Measurements from ENCODE around the gene FSCN2.

The FSCN2 gene

GRCh38 chr17:81527591-81528383 is at the start of gene FSCN2:
FSCN2 (plus strand) TSS chr17:81528377; CDS start chr17:81528532, 155 bp downstream.
- DNase-seq, result no peak

GRCh38 chr17:81479175-81480071 is 48.8 kb upstream of the FSCN2 start:
- DNase-seq, result no peak

- no peak for DNase-seq
Measured at GRCh38 chr17:81480140-81481072, 47.8 kb upstream of the FSCN2 start.

GRCh38 chr17:81481073-81481799 is 46.9 kb upstream of the FSCN2 start:
- peak in 49 of 56 donors; percentile 16 to 84 (median 60) for DNase-seq

GRCh38 chr17:81481815-81482505 is 46.2 kb upstream of the FSCN2 start:
- no peak for DNase-seq

- no peak for DNase-seq
Measured at GRCh38 chr17:81482673-81483072, 45.5 kb upstream of the FSCN2 start.

GRCh38 chr17:81483085-81483861 is 44.9 kb upstream of the FSCN2 start:
- no peak for DNase-seq

- no peak for DNase-seq
Measured at GRCh38 chr17:81483862-81484194, 44.3 kb upstream of the FSCN2 start.

GRCh38 chr17:81484195-81484979 is 43.8 kb upstream of the FSCN2 start:
- DNase-seq, result peak in 55 of 56 donors; percentile 42 to 90 (median 72)

- no peak for DNase-seq
Measured at GRCh38 chr17:81486199-81486810, 41.9 kb upstream of the FSCN2 start.

GRCh38 chr17:81487089-81487486 is 41.1 kb upstream of the FSCN2 start:
- no peak for DNase-seq

GRCh38 chr17:81487487-81488275 is 40.5 kb upstream of the FSCN2 start:
- peak in 41 of 56 donors; percentile 27 to 81 (median 57) for DNase-seq

GRCh38 chr17:81488276-81488860 is 39.8 kb upstream of the FSCN2 start:
- no peak for DNase-seq

- peak in 3 of 56 donors; percentile 20 to 61 (median 29) for DNase-seq
Measured at GRCh38 chr17:81489012-81489997, 38.9 kb upstream of the FSCN2 start.

All from amygdala (tissue), 56 donors.